ENCODE measurements around the gene CCSER2. TPM values are rescaled to one million over a fixed set of nuclear protein-coding genes. Genes with fewer than 3 reads are reported as not detected.

The CCSER2 gene
- total and polyA plus RNA-seq, 7 donors: 10.2 to 101 (median 83.2) TPM

GRCh38 chr10:84398696-84399095 is 70.3 kb downstream of the CCSER2 start:
- intact Hi-C loops (cut with DNase I): no loop called here
- H3K27me3 ChIP-seq: no peaks in the 10 kb centered on the region

DNA sequence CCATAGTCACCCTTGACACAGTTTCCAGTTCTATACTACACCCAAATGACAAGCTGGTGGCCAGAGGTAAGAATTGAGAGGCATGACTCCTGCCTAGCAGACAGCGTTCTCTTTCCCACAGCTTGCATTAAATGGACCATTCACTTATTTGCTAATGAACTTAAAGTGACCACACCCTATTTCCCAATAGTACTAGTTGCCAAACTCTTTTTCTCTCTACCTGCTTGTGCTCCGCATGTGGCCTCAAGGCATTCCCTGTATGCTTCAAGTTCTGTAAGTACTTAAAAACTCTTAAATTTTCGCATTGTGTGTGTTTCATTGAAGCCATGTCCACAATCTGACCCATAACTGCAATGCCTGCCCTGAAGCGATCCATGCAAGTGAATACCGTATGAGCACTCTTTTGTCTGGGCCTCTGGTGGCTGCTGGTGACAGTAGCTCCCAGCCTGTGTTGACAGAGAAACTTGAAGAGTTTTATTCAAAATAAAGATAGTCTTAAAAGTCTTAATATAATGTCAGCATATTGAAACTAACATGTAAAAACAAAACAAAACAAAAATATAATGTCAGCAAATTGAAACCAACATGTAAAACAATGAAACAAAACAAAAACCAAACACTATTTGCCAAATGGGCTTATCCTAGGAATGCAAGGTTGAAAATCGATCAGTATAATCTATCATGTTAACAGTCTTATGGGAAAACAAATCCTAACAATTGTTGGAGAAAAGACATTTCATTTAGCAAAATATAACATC is 73.6 kb downstream of the CCSER2 start:
- TF ChIP-seq POLR2A (IDR thresholded peaks at IDR 0.05): no peak
- no peak for TF ChIP-seq EP300 (IDR thresholded peaks at IDR 0.05)
- TF ChIP-seq POLR2AphosphoS5 (IDR thresholded peaks at IDR 0.05): no peak
- TF ChIP-seq CTCF (IDR thresholded peaks at IDR 0.05): no peak
- Histone ChIP-seq H3K27me3 (no peaks in the 10 kb centered on the region), H3K27ac (no peak overlapping the region), H3K36me3 (no peaks in the 10 kb centered on the region), H3K4me1 (peaks cover 0 to 10% (median 1%) of the 10 kb centered on the region in 4 donors), H3K9me3 (no peaks in the 10 kb centered on the region), H3K4me3 (no peak overlapping the region)
- WGBS, 2 donors: 92 to 95% methylated on average over 6 of the region's 6 CpGs
- DNase-seq: no peak
- intact Hi-C loops (cut with DNase I): no loop called here

More at GRCh38 chr10:84398696-84399095, 70.3 kb downstream of the CCSER2 start:
- H3K9me3 ChIP-seq: no peaks in the 10 kb centered on the region
- H3K36me3 ChIP-seq: no peaks in the 10 kb centered on the region
- DNase-seq: no peak
- no peak overlapping the region for H3K27ac ChIP-seq
- TF ChIP-seq CTCF (IDR thresholded peaks at IDR 0.05): no peak
- TF ChIP-seq POLR2AphosphoS5 (IDR thresholded peaks at IDR 0.05): no peak
- TF ChIP-seq EP300 (IDR thresholded peaks at IDR 0.05): no peak
- TF ChIP-seq POLR2A (IDR thresholded peaks at IDR 0.05): no peak
- peaks cover 0 to 10% (median 0%) of the 10 kb centered on the region in 4 donors for H3K4me1 ChIP-seq
- H3K4me3 ChIP-seq: no peak overlapping the region

- no peaks in the 10 kb centered on the region for H3K9me3 ChIP-seq
- DNase-seq: no peak
- peaks cover 0 to 4% (median 0%) of the 10 kb centered on the region in 4 donors for H3K4me1 ChIP-seq
- no peaks in the 10 kb centered on the region for H3K27me3 ChIP-seq
- intact Hi-C loops (cut with DNase I): no loop called here
- TF ChIP-seq POLR2AphosphoS5 (IDR thresholded peaks at IDR 0.05) (no peak), EP300 (IDR thresholded peaks at IDR 0.05) (no peak), CTCF (IDR thresholded peaks at IDR 0.05) (no peak), POLR2A (IDR thresholded peaks at IDR 0.05) (no peak)
- no peaks in the 10 kb centered on the region for H3K36me3 ChIP-seq
- H3K27ac ChIP-seq: no peak overlapping the region
- H3K4me3 ChIP-seq: no peak overlapping the region
- 98 to 99% methylated on average over 1 of the region's 1 CpG for WGBS, 2 donors
Measured at GRCh38 chr10:84404783-84405182, 76.4 kb downstream of the CCSER2 start.

GRCh38 chr10:84405662-84406061 is 77.3 kb downstream of the CCSER2 start:
- no peak for DNase-seq
- intact Hi-C loops (cut with DNase I): no loop called here
- whole genome bisulfite sequencing, 2 donors: 92 to 97% methylated on average over 2 of the region's 2 CpGs
- Histone ChIP-seq H3K4me1 (peaks cover 0 to 4% (median 0%) of the 10 kb centered on the region in 4 donors), H3K27ac (no peak overlapping the region), H3K9me3 (peaks cover 0 to 2% (median 0%) of the 10 kb centered on the region in 4 donors), H3K36me3 (no peaks in the 10 kb centered on the region), H3K4me3 (no peak overlapping the region), H3K27me3 (no peaks in the 10 kb centered on the region)
- TF ChIP-seq POLR2A (IDR thresholded peaks at IDR 0.05): no peak
- TF ChIP-seq EP300 (IDR thresholded peaks at IDR 0.05): no peak
- TF ChIP-seq POLR2AphosphoS5 (IDR thresholded peaks at IDR 0.05): no peak
- no peak for TF ChIP-seq CTCF (IDR thresholded peaks at IDR 0.05)
